NCI-H1105 treated with DMSO at 0.1 percent for 48 hours (cell line): Measurements from ENCODE around the gene CLDN6.

Experiments
- DNase-seq: peaks from one replicate; lab custom pipeline; 2025; lab: John Stamatoyannopoulos, UW

Gene CLDN6

GRCh38 chr16:3051494-3051893 lies 33.5 kb upstream of the CLDN6 start:
- no peak for DNase-seq

DNA sequence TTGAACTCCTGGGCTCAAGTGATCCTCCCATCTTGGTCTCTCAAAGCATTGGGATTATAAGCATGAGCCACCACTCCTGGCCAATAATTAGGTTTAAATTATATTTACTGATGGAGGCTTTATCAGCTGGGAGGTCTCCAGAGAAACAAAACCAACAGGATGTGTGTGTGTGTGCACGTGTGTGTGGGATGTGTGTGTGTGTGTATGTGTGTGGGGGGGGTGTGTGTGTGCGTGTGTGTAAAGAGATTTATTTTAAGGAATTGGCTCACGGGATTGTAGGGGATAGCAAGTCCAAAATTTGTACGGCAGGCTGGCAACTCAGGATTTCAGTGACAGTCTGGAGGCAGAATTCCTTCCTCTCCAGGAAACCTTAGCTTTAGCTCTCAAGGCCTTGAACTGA lies 33.0 kb upstream of the CLDN6 start:
- DNase-seq = no peak

DNA sequence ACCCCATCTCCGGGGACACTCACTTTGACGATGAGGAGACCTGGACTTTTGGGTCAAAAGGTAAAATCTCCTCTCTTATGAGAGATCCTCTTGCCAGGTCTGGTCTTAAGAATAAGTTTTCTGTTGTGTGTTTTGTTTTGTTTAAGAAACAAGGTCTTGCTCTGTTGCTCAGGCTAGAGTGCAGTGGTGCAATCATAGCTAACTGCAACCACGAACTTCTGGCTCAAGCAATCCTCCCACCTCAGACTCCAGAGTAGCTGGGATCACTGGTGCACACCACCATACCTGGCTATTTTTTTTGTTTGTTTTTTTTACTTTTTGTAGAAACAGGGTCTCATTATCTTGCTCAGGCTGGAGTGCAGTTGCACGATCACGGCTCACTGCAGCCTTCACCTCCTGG lies 32.5 kb upstream of the CLDN6 start:
- DNase-seq = no peak

GRCh38 chr16:3049921-3050481 lies 32.0 kb upstream of the CLDN6 start:
- no peak for DNase-seq

DNA sequence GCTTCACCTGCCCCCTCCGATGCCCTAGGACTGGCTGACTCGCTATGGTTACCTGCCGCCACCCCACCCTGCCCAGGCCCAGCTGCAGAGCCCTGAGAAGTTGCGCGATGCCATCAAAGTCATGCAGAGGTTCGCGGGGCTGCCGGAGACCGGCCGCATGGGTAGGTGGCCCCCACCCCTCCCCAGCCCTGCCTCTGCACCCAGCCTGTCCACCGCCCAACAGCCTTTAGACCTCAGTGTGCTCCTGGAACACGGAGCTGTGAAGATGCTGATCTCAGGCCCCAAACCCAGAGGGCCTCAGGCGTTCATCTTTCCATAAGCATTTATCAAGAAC lies 29.4 kb upstream of the CLDN6 start:
- DNase-seq = no peak

DNA sequence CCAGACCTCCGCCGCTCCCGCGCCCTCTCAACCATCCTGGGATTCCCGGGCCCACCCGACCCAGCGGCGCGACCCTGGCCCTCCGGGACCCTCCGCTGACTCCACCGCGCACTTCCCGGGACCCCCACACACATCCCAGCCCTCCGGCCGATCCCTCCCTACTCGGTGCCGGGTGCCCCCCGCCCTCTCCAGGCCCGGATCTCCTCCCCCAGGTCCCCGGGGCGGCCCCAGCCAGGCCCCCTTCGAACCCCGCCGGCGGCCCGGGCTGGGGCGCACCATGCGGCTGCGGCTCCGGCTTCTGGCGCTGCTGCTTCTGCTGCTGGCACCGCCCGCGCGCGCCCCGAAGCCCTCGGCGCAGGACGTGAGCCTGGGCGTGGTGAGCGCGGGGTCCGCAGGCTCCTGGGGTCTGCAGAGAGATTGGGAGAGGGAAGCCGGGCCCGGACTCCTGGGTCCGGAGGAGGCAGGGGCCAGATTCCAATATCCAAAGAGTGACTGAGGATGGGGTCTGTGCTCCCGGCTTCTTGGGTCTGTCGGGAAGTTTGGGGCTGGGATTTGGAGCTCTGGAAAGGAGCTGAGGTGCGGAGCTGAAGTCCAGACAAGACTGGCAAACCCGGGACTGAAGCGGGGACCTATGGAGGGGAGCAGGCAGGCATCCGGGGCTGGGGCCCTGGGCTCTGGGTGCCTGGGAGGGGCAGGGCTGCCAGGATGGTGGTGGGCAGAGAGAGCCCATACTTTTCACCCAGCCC lies 28.8 kb upstream of the CLDN6 start:
- DNase-seq = no peak

DNA sequence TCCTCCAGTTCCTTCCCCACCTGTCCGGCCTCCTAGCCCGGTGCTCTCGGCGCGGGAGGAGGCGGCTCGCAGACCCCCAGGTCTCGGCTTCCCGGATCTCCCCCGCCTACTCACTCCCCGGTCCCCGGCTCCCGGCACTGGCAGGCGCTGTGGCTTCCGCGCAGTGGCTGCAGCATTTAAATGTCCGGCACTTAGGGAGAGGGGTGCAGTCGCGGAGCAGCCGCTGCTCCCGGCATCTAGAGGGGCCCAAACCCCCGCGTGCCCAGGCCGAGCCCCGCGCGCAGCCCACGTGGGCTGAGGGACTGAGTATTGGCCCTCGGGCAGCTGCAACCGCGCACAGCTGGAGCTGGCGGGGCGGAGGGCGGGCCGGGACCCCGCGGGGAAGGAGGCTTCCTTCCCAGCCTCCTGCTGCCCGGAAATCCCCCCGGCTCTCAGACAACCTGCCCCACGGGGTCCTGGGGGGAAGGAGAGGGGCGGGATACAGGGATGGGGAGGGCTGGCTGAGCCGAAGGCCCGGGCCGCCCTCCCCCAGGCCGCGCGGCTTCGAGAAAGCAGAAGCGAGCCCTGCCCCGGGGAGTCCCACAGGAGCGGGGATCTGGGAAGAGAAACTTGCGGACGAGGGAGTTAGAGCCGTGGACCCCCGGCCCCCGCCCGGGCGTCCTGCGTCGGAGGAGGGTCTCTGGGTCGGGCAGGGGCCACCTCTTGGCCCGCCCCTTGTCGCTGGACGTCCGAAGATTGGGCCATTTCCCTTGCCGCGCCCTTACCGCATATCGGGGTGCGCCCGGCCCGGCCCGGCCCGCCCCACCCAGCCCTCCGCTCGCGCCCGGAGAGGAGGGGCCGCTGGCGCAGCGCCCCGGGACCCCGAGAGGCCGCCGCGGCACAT lies 28.0 kb upstream of the CLDN6 start, which contains the start of gene MMP25:
Gene MMP25 (plus strand): TSS at position 804 of the 883 bp plus-strand sequence. CDS start 357 bp downstream, outside the sequence.
- no peak for DNase-seq

- no peak for DNase-seq
These were observed 26.7 kb upstream of the CLDN6 start for GRCh38 chr16:3044708-3045107.

- no peak for DNase-seq
These were observed 24.4 kb upstream of the CLDN6 start for GRCh38 chr16:3042376-3042775.

- no peak for DNase-seq
These were observed 20.9 kb upstream of the CLDN6 start for GRCh38 chr16:3038896-3039295.

- DNase-seq = peak; percentile 7
These were observed 20.3 kb upstream of the CLDN6 start for GRCh38 chr16:3038256-3038655.

DNA sequence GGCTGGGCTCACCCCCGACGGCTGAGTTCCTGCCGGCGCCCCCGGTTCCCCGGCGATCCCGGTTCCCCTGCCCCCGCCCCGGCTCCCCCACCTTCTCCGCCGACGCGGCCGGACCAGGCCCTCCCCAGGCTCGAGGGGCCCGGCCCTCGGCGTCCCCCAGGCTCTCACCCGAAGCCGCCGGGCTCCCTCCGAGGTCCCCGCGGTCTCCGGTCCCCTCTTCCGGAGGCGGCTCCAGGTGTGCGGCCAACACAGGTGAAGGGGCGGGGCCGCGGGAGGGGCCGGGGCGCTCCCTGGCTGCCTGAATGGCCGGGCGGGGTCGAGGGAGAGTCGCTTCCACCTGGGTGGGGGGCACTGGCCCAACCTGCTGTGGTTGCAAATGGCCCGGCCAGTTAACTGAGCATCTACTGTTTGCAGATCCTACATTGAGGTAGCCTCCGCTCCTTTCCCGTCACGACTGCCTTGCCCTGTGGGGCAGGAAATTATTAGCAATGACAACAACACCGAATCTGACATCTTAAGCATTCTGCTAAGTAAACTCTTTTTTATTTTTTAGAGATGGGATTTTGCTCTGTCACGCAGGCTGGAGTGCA lies 18.8 kb upstream of the CLDN6 start, which contains the start of gene BICDL2:
Gene BICDL2 (minus strand): TSS at position 219 of the 590 bp plus-strand sequence. CDS start 1,448 bp downstream, outside the sequence.
- no peak for DNase-seq

DNA sequence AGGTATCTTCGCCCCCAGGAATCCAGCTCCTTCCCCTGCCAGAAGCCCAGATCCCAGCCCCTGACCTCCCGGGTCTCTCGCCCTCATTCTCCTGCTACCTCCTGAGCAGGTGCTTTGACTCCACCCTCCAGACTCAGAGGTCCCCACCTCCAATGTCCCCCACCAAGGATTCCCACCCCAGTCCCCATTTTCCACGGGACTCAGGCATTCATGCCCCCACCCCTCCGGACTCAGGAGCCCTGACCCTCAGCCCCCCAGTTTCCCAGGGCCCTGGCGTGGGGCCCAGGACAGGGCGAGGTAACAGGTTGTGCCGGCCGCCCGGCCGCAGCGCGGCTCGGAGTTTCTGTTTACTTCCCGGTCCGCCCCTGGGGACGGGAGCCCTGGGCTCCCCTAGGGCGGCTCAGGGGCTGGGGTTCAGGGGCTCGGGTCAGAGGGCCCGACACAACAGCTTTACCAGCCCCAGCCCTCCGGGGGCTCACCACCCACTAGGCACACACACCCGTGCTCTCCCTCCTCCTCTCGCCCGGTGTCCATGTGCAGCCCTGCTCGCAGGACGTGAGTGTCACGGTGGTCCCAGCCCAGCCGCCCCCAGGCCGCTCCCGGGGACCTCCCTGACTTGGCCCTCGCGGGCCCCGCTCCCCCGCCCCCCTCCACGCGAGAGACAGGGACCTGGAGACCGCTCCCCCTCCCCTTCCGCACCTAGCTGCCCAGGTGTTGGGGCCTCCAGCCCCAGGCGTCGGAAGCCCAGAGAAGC lies 18.2 kb upstream of the CLDN6 start:
- DNase-seq = no peak

DNA sequence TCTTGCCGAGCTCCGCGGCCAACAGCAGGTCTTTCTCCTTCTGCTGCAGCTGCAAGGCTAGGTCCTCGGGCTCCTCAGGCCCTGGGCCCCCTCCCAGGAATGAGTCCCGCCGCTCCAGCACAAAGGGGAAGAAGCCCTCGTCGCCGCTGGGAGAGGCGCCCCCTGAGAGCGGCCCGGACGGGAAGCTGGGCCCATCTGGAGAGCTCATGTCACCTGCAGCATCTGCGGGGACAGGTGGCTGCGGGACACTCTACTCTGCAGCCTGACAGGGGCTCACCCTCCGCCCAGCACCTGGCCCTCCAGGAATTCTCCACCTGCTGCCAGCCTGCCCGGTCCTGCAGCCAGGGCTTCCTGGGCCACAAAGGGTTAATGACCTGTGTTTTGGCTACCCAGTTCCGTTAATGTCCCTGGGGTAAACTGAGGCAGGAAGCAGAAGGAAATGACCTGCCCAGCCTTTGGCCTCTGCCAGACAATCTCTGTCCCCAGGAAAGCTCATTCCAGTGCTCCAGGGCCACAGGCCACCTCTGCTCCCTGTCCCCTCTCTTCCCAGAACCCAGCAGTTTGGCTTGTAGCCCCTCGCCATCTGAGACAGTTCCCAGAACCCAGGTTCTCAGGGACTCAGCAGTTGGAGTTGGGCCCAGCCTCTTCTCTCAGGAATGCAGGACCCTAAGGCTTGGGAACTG lies 17.4 kb upstream of the CLDN6 start:
- DNase-seq = no peak

- no peak for DNase-seq
These were observed 14.6 kb upstream of the CLDN6 start for GRCh38 chr16:3032624-3033023.

DNA sequence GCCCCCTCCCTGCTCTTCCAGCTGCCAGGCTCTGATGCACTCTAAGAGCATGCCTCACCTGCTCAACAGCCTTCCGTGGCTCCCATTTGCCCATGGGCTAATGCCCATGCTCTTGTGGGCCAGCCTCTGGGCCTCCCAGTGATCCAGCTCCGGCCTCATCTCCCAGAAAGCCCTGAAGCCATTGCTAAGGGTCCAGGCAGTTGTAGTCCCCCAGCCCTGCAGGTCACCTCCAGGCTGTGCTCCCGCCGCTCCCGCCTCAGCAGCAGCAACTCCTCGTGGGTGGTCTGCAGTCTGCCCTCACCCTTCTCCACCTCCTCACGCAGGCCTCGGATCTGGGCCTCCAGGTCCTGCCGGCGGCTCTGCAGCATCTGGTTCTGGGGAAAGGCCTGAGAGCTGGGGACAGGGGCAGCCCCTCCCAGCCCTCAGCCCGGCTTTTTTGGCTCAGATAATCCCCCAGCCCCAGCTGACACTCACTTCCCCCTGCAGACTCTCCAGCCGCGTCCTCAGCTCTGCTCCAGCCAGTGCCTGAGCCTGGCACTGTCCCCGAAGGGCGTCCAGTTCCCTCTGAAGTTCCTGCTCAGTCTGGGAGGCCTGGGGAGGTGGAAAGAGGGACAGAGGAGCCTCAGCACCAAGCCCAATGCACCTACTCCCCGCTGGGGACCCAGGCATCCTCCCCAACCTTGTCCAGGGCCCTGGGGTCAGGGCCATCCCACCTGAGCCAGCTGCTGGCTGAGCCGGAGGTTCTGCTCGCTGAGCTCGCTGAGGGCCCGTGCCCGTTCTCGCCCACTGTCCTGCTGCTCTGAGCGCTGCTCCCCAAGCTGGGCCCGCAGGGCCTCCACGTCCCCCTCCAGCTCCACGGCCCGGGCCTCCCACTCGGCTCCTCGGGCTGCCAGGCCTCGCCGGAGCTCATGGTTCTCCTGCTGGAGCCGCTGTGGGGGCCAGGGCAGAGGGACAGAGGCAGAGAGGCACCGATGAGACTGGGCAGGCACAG lies 12.5 kb upstream of the CLDN6 start:
- no peak for DNase-seq

- DNase-seq = peak; percentile 7
These were observed 11.7 kb upstream of the CLDN6 start for GRCh38 chr16:3029491-3030221.

DNA sequence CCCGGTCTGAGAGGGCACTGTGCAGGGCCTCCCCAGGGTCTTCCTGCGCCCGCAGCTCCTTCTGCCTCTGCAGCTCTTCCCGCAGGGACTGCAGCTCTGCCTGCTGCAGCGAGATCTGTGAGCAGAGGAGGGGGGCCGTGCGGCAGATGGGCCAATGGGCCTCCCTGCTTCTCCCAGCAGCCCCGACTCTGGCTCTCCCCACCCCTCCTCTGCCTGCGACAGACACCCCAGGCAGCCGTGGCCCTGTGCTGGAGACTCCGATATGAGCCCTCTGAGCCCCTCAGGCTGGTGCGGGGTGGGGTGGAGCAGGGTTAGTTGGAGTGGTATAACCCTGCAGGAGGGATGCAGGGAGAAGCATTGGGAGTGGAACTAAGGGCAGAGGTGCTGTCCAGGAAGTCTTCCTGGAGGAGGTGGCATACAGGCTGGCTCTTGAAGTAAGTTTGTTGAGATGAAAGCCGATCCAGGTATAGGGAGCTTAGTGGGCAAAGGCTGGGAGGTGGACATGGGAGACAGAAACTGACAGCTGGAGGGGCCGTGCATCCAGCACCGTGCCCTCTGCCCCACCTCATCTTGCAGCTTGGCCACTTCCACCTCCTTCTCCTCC lies 10.8 kb upstream of the CLDN6 start:
- DNase-seq = no peak
